ENCODE data around the gene GRID1.

GRID1 gene

GRCh38 chr10:86368046-86368445 lies 1.5 kb upstream of the GRID1 start:
- no peak for DNase-seq

GRCh38 chr10:86367152-86367951 lies 757 bp upstream of the GRID1 start:
- no peak for DNase-seq

GRCh38 chr10:86366902-86367151 lies 232 bp upstream of the GRID1 start:
- DNase-seq: no peak

GRCh38 chr10:86365346-86366032 lies 1.1 kb downstream of the GRID1 start:
- no peak for DNase-seq

- no peak for DNase-seq
These were observed 1.9 kb downstream of the GRID1 start for GRCh38 chr10:86364491-86365345.

- DNase-seq: no peak
These were observed 2.6 kb downstream of the GRID1 start for GRCh38 chr10:86363833-86364490.

- DNase-seq: peak; percentile 50
These were observed 3.3 kb downstream of the GRID1 start for GRCh38 chr10:86363184-86363832.

GRCh38 chr10:86362586-86363183 lies 3.9 kb downstream of the GRID1 start:
- DNase-seq: no peak

GRCh38 chr10:86362129-86362527 lies 4.5 kb downstream of the GRID1 start:
- DNase-seq: no peak

GRCh38 chr10:86361156-86362128 lies 5.2 kb downstream of the GRID1 start:
- DNase-seq: no peak

GRCh38 chr10:86360657-86361056 lies 5.9 kb downstream of the GRID1 start:
- DNase-seq: no peak

GRCh38 chr10:86359954-86360353 lies 6.6 kb downstream of the GRID1 start:
- no peak for DNase-seq

- no peak for DNase-seq
These were observed 7.5 kb downstream of the GRID1 start for GRCh38 chr10:86359111-86359510.

- DNase-seq: no peak
These were observed 8.9 kb downstream of the GRID1 start for GRCh38 chr10:86357676-86358075.

- DNase-seq: no peak
These were observed 9.6 kb downstream of the GRID1 start for GRCh38 chr10:86357041-86357440.

- DNase-seq: no peak
These were observed 10.3 kb downstream of the GRID1 start for GRCh38 chr10:86356296-86356695.

- peak; percentile 7 for DNase-seq
These were observed 11.0 kb downstream of the GRID1 start for GRCh38 chr10:86355571-86356038.

GRCh38 chr10:86354761-86355540 lies 11.6 kb downstream of the GRID1 start:
- DNase-seq: no peak

- DNase-seq: no peak
These were observed 12.8 kb downstream of the GRID1 start for GRCh38 chr10:86353506-86354485.

Measured in NCI-H510A treated with DMSO at 0.1 percent for 48 hours (cell line).